HepG2 (cell line): ENCODE data around the gene EPO. TPM values are rescaled to one million over a fixed set of nuclear protein-coding genes. Genes with fewer than 3 reads are reported as not detected.

Source experiments
- FIP1L1 ChIP-seq: fragments of 200-400 bp; formaldehyde crosslinking; IDR thresholded peaks from 2 replicates; pipeline ENCODE4 v1.6.1; 2018; ENCODE audit warnings: low read depth, mild to moderate bottlenecking, low read length, moderate library complexity, borderline replicate concordance; ENCODE audit not compliant: insufficient read depth
- HCFC1 ChIP-seq: fragments of 150-350 bp; IDR thresholded peaks from 2 replicates; pipeline ENCODE4 v1.6.1; 2014; ENCODE audit warnings: low read depth, low read length
- HHEX ChIP-seq: IDR thresholded peaks from 2 replicates; pipeline ENCODE4 v1.6.1; 2016; ENCODE audit warnings: control low read depth
- HMG20A ChIP-seq: IDR thresholded peaks from 2 replicates; pipeline ENCODE4 v1.6.1; 2016; ENCODE audit warnings: borderline replicate concordance
- HNRNPUL1 ChIP-seq: fragments of 200-400 bp; formaldehyde crosslinking; IDR thresholded peaks from 2 replicates; pipeline ENCODE4 v1.6.1; 2017; ENCODE audit warnings: low read depth, mild to moderate bottlenecking, low read length, moderate library complexity
- KLF12 ChIP-seq: sonication (generic); formaldehyde crosslinking; IDR thresholded peaks from 2 replicates; pipeline ENCODE4 v1.4.0; 2020; ENCODE audit warnings: missing genetic modification reagents, borderline replicate concordance
- MEIS1 ChIP-seq: sonication (generic); formaldehyde crosslinking; IDR thresholded peaks from 2 replicates; pipeline ENCODE4 v1.9.0; 2021; ENCODE audit warnings: mild to moderate bottlenecking, missing genetic modification reagents, moderate library complexity, borderline replicate concordance
- PTBP1 ChIP-seq: fragments of 200-400 bp; formaldehyde crosslinking; IDR thresholded peaks from 2 replicates; pipeline ENCODE4 v1.6.1; 2018; ENCODE audit warnings: low read length, low read depth; ENCODE audit not compliant: poor library complexity, severe bottlenecking
- SP1 ChIP-seq, 2 experiments: fragments of 450-650 bp in 1 of 2; sonication (generic) in 1 of 2; formaldehyde crosslinking in 1 of 2; IDR thresholded peaks; 2 replicates each; pipeline versions ENCODE4 v1.4.0 to v1.6.1; 2016 to 2020; ENCODE audit warnings: missing genetic modification reagents in 1 of 2
- STAT5B ChIP-seq: sonication (generic); formaldehyde crosslinking; IDR thresholded peaks from 2 replicates; pipeline ENCODE4 v1.4.0; 2020; ENCODE audit warnings: missing genetic modification reagents
- TBL1XR1 ChIP-seq: fragments of 150-350 bp; IDR thresholded peaks from 2 replicates; pipeline ENCODE4 v1.6.1; 2014; ENCODE audit warnings: borderline replicate concordance, low read length; ENCODE audit not compliant: partially characterized antibody
- ZFP1 ChIP-seq: IDR thresholded peaks from 2 replicates; pipeline ENCODE4 v1.6.1; 2016
- ZNF17 ChIP-seq: sonication (generic); formaldehyde crosslinking; IDR thresholded peaks from 2 replicates; pipeline ENCODE4 v1.5.0; 2020; ENCODE audit warnings: mild to moderate bottlenecking, missing genetic modification reagents
- ZNF20 ChIP-seq: sonication (generic); formaldehyde crosslinking; IDR thresholded peaks from 2 replicates; pipeline ENCODE4 v1.4.0; 2020; ENCODE audit warnings: mild to moderate bottlenecking, moderate library complexity, missing genetic modification reagents
- ZNF30 ChIP-seq: sonication (generic); formaldehyde crosslinking; IDR thresholded peaks from 2 replicates; pipeline ENCODE4 v1.5.0; 2020; ENCODE audit warnings: mild to moderate bottlenecking, missing genetic modification reagents
- ZNF430 ChIP-seq: sonication (generic); formaldehyde crosslinking; IDR thresholded peaks from 2 replicates; pipeline ENCODE4 v1.9.0; 2021; ENCODE audit warnings: mild to moderate bottlenecking, missing genetic modification reagents
- ZNF501 ChIP-seq: sonication (generic); formaldehyde crosslinking; IDR thresholded peaks from 2 replicates; pipeline ENCODE4 v1.5.1; 2020; ENCODE audit warnings: mild to moderate bottlenecking, moderate library complexity, missing genetic modification reagents
- ZNF543 ChIP-seq: sonication (generic); formaldehyde crosslinking; IDR thresholded peaks from 2 replicates; pipeline ENCODE4 v1.4.0; 2020; ENCODE audit warnings: mild to moderate bottlenecking, missing genetic modification reagents
- ZNF569 ChIP-seq: sonication (generic); formaldehyde crosslinking; IDR thresholded peaks from 2 replicates; pipeline ENCODE4 v1.5.0; 2020; ENCODE audit warnings: mild to moderate bottlenecking, missing genetic modification reagents, moderate library complexity, borderline replicate concordance
- ZNF766 ChIP-seq: sonication (generic); formaldehyde crosslinking; IDR thresholded peaks from 2 replicates; pipeline ENCODE4 v1.5.0; 2020; ENCODE audit warnings: missing genetic modification reagents, borderline replicate concordance
- ZNF883 ChIP-seq: sonication (generic); formaldehyde crosslinking; IDR thresholded peaks from 2 replicates; pipeline ENCODE4 v1.5.1; 2020; ENCODE audit warnings: mild to moderate bottlenecking, missing genetic modification reagents; ENCODE audit errors: not compliant biosample characterization
- polyA plus RNA-seq, 8 experiments: library from polyadenylated mRNA; depleted of rRNA in 3 of 8; stranded (reverse) in 7 of 8; unstranded in 1 of 8; fragments of >200 nt; fragmentation: Illumina TruSeq in 4 of 8; extraction: Trizol in 4 of 8; gene quantifications; 2 replicates each; pipeline versions ENCODE4 v1.2.1 to v1.2.3, GENCODE V29; 2011 to 2016; ENCODE audit warnings: low read depth in 4 of 8, missing spikeins in 1 of 8, mixed read lengths in 1 of 8; ENCODE audit not compliant: insufficient read depth in 1 of 8
- total RNA-seq, 5 experiments: library from RNA; depleted of rRNA; stranded (reverse); fragments of >200 nt; fragmentation: Illumina TruSeq; extraction: Trizol; gene quantifications; 2 replicates each; pipeline ENCODE4 v1.2.3, GENCODE V29; 2016; ENCODE audit warnings: low read depth in 1 of 5
- TF ChIP-seq, protein P1 (sequence below), 2 experiments: sonication (generic) in 1 of 2; formaldehyde crosslinking in 1 of 2; IDR thresholded peaks; 2 replicates each; pipeline versions ENCODE4 v1.6.1 to v1.9.0; 2014 to 2022; ENCODE audit warnings: antibody characterized with exemption in 1 of 2, borderline replicate concordance in 1 of 2, inconsistent platforms in 1 of 2, low read depth in 1 of 2, missing genetic modification reagents in 1 of 2
- TF ChIP-seq, protein P2 (sequence below): IDR thresholded peaks from 2 replicates; pipeline ENCODE4 v1.6.1; 2016; ENCODE audit warnings: low read depth, borderline replicate concordance
- TF ChIP-seq, protein P3 (sequence below): sonication (generic); formaldehyde crosslinking; IDR thresholded peaks from 2 replicates; pipeline ENCODE4 v1.5.0; 2020; ENCODE audit warnings: missing genetic modification reagents

EPO gene
- total and polyA plus RNA-seq, 2 of the 13 experiments (the other 11 are each of a cell fraction or from before 2014, with no cell fraction given): 10.3 to 25.7 TPM

DNA sequence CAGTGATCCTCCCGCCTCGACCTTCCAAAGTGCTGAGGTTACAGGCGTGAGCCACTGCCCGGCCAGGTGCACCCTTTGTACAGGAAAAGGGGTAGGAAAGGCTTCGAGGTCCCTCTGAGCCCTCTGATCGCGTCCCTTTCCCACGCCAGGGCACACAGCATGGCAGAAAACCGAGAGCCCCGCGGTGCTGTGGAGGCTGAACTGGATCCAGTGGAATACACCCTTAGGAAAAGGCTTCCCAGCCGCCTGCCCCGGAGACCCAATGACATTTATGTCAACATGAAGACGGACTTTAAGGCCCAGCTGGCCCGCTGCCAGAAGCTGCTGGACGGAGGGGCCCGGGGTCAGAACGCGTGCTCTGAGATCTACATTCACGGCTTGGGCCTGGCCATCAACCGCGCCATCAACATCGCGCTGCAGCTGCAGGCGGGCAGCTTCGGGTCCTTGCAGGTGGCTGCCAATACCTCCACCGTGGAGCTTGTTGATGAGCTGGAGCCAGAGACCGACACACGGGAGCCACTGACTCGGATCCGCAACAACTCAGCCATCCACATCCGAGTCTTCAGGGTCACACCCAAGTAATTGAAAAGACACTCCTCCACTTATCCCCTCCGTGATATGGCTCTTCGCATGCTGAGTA lies 13.5 kb upstream of the EPO start (continued):
- TF ChIP-seq FIP1L1 (no peak), HHEX (no peak), SP1 (IDR thresholded peaks at IDR 0.05) (no peak), SP1 (CRISPR knock-in tag; IDR thresholded peaks at IDR 0.05) (no peak), ZNF543 (CRISPR knock-in tag) (peak; percentile 13; the same call in 1 of the 2 replicates), HMG20A (CRISPR knock-in tag) (no peak), STAT5B (CRISPR knock-in tag) (no peak), MEIS1 (CRISPR knock-in tag) (no peak), HCFC1 (no peak), ZNF569 (CRISPR knock-in tag) (no peak), ZNF30 (peak; percentile 87; the same call in 1 of the 2 replicates), ZNF17 (CRISPR knock-in tag) (no peak), ZNF501 (CRISPR knock-in tag) (no peak), TBL1XR1 (no peak), KLF12 (CRISPR knock-in tag) (no peak), ZNF883 (CRISPR knock-in tag) (no peak), ZFP1 (no peak), ZNF766 (CRISPR knock-in tag) (no peak), HNRNPUL1 (no peak), PTBP1 (no peak), ZNF20 (CRISPR knock-in tag) (no peak), ZNF430 (CRISPR knock-in tag) (no peak)
- TF ChIP-seq, protein P1, sequence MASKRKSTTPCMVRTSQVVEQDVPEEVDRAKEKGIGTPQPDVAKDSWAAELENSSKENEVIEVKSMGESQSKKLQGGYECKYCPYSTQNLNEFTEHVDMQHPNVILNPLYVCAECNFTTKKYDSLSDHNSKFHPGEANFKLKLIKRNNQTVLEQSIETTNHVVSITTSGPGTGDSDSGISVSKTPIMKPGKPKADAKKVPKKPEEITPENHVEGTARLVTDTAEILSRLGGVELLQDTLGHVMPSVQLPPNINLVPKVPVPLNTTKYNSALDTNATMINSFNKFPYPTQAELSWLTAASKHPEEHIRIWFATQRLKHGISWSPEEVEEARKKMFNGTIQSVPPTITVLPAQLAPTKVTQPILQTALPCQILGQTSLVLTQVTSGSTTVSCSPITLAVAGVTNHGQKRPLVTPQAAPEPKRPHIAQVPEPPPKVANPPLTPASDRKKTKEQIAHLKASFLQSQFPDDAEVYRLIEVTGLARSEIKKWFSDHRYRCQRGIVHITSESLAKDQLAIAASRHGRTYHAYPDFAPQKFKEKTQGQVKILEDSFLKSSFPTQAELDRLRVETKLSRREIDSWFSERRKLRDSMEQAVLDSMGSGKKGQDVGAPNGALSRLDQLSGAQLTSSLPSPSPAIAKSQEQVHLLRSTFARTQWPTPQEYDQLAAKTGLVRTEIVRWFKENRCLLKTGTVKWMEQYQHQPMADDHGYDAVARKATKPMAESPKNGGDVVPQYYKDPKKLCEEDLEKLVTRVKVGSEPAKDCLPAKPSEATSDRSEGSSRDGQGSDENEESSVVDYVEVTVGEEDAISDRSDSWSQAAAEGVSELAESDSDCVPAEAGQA (IDR thresholded peaks at IDR 0.05; ENCODE audit: low read depth): no peak
- TF ChIP-seq, protein P1 (CRISPR knock-in tag; IDR thresholded peaks at IDR 0.05; ENCODE audit: borderline replicate concordance): no peak
- TF ChIP-seq, protein P2, sequence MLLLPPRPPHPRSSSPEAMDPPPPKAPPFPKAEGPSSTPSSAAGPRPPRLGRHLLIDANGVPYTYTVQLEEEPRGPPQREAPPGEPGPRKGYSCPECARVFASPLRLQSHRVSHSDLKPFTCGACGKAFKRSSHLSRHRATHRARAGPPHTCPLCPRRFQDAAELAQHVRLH (CRISPR knock-in tag): no peak
- TF ChIP-seq, protein P3, sequence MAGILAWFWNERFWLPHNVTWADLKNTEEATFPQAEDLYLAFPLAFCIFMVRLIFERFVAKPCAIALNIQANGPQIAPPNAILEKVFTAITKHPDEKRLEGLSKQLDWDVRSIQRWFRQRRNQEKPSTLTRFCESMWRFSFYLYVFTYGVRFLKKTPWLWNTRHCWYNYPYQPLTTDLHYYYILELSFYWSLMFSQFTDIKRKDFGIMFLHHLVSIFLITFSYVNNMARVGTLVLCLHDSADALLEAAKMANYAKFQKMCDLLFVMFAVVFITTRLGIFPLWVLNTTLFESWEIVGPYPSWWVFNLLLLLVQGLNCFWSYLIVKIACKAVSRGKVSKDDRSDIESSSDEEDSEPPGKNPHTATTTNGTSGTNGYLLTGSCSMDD (CRISPR knock-in tag): no peak
